ENCODE results near the gene ELF5. TPM values are rescaled to one million over a fixed set of nuclear protein-coding genes. Genes with fewer than 3 reads are reported as not detected.

ELF5 gene
- total and polyA plus RNA-seq, 4 donors, result 0.06 to 0.37 (median 0.08) TPM; not detected in 1

DNA sequence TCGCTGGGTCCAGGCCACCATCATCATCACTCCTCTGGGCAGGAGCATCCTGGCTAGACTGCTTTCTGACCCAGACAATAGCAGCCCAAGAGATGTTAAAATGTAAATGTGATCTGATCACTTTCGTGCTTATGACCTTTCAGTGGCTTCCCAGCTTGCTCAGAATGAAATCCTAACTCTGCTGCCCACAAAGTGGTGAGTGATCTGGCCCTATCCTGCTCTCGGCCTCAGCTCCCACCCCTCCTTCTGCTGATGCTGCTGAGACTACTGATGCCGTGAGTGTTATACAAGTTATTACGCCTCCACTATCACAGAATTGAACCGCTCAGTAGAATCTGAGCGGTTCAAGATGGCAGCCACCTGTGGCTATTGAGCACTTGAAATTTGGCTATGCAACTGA is 26.2 kb downstream of the ELF5 start:
- H3K9ac ChIP-seq (ENCODE audit: low read depth in 1 of 2, low read length in 2 of 2), result no peak overlapping the region
- H3K27me3 ChIP-seq (ENCODE audit: control insufficient read depth in 4 of 4, insufficient read depth in 4 of 4, low read length in 3 of 4), result no peaks in the 10 kb centered on the region
- H3K4me1 ChIP-seq (ENCODE audit: control insufficient read depth in 4 of 4, insufficient read depth in 4 of 4, low read length in 3 of 4), result no peaks in the 10 kb centered on the region
- TF ChIP-seq YY1 (IDR thresholded peaks at IDR 0.05), result no peak
- no peak for TF ChIP-seq SP1 (IDR thresholded peaks at IDR 0.05)
- no peak for TF ChIP-seq FOXA1 (IDR thresholded peaks at IDR 0.05)
- TF ChIP-seq EGR1 (IDR thresholded peaks at IDR 0.05; ENCODE audit: low read depth in 2 of 2), result no peak
- TF ChIP-seq, protein P1, sequence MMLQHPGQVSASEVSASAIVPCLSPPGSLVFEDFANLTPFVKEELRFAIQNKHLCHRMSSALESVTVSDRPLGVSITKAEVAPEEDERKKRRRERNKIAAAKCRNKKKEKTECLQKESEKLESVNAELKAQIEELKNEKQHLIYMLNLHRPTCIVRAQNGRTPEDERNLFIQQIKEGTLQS (IDR thresholded peaks at IDR 0.05), result no peak
- TF ChIP-seq, protein P2, sequence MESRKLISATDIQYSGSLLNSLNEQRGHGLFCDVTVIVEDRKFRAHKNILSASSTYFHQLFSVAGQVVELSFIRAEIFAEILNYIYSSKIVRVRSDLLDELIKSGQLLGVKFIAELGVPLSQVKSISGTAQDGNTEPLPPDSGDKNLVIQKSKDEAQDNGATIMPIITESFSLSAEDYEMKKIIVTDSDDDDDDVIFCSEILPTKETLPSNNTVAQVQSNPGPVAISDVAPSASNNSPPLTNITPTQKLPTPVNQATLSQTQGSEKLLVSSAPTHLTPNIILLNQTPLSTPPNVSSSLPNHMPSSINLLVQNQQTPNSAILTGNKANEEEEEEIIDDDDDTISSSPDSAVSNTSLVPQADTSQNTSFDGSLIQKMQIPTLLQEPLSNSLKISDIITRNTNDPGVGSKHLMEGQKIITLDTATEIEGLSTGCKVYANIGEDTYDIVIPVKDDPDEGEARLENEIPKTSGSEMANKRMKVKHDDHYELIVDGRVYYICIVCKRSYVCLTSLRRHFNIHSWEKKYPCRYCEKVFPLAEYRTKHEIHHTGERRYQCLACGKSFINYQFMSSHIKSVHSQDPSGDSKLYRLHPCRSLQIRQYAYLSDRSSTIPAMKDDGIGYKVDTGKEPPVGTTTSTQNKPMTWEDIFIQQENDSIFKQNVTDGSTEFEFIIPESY (IDR thresholded peaks at IDR 0.05), result no peak
- no peak for TF ChIP-seq REST (IDR thresholded peaks at IDR 0.05)
- no peak for TF ChIP-seq RAD21 (IDR thresholded peaks at IDR 0.05)
- no peak for TF ChIP-seq TAF1 (conservative IDR thresholded peaks at IDR 0.05)
- H3K9me3 ChIP-seq (ENCODE audit: control insufficient read depth in 4 of 4, low read length in 3 of 4), result no peaks in the 10 kb centered on the region
- H3K27ac ChIP-seq (ENCODE audit: low read depth in 1 of 2, low read length in 2 of 2), result no peak overlapping the region
- H3K4me3 ChIP-seq (ENCODE audit: low read depth in 1 of 3, low read length in 3 of 3), result no peak overlapping the region
- 89% methylated on average over 7 of the region's 7 CpGs for WGBS
- H3K36me3 ChIP-seq (ENCODE audit: control insufficient read depth in 4 of 4, insufficient read depth in 3 of 4, low read depth in 1 of 4, low read length in 3 of 4), result no peaks in the 10 kb centered on the region
- no peak for DNase-seq (ENCODE audit: low spot score)

GRCh38 chr11:34483106-34483874 is 30.3 kb downstream of the ELF5 start:
- no peak overlapping the region for H3K4me3 ChIP-seq (ENCODE audit: low read depth in 1 of 3, low read length in 3 of 3)
- TF ChIP-seq, protein P1 (IDR thresholded peaks at IDR 0.05), result no peak
- no peak for TF ChIP-seq NR2F2 (IDR thresholded peaks at IDR 0.05)
- no peak for TF ChIP-seq EGR1 (IDR thresholded peaks at IDR 0.05; ENCODE audit: low read depth in 2 of 2)
- TF ChIP-seq, protein P2 (IDR thresholded peaks at IDR 0.05), result no peak
- TF ChIP-seq YY1 (IDR thresholded peaks at IDR 0.05), result no peak
- TF ChIP-seq FOXA1 (IDR thresholded peaks at IDR 0.05), result no peak
- no peak for TF ChIP-seq SP1 (IDR thresholded peaks at IDR 0.05)
- TF ChIP-seq RXRA (IDR thresholded peaks at IDR 0.05), result no peak
- TF ChIP-seq TAF1 (conservative IDR thresholded peaks at IDR 0.05), result no peak
- TF ChIP-seq GABPA (IDR thresholded peaks at IDR 0.05 in 1 of 2, conservative IDR thresholded peaks at IDR 0.05 in 1 of 2), result no peak
- TF ChIP-seq REST (IDR thresholded peaks at IDR 0.05), result no peak
- TF ChIP-seq RAD21 (IDR thresholded peaks at IDR 0.05), result no peak
- TF ChIP-seq HNF4G (IDR thresholded peaks at IDR 0.05), result no peak
- TF ChIP-seq, protein P3, sequence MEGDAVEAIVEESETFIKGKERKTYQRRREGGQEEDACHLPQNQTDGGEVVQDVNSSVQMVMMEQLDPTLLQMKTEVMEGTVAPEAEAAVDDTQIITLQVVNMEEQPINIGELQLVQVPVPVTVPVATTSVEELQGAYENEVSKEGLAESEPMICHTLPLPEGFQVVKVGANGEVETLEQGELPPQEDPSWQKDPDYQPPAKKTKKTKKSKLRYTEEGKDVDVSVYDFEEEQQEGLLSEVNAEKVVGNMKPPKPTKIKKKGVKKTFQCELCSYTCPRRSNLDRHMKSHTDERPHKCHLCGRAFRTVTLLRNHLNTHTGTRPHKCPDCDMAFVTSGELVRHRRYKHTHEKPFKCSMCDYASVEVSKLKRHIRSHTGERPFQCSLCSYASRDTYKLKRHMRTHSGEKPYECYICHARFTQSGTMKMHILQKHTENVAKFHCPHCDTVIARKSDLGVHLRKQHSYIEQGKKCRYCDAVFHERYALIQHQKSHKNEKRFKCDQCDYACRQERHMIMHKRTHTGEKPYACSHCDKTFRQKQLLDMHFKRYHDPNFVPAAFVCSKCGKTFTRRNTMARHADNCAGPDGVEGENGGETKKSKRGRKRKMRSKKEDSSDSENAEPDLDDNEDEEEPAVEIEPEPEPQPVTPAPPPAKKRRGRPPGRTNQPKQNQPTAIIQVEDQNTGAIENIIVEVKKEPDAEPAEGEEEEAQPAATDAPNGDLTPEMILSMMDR (IDR thresholded peaks at IDR 0.05; ENCODE audit: low read depth, low read length, missing input control), result no peak
- no peak for TF ChIP-seq MAX (IDR thresholded peaks at IDR 0.05)
- H3K4me1 ChIP-seq (ENCODE audit: control insufficient read depth in 4 of 4, insufficient read depth in 4 of 4, low read length in 3 of 4), result peaks cover 0 to 6% (median 5%) of the 10 kb centered on the region in 4 donors
- H3K27ac ChIP-seq (ENCODE audit: low read depth in 1 of 2, low read length in 2 of 2), result no peak overlapping the region
- no peaks in the 10 kb centered on the region for H3K36me3 ChIP-seq (ENCODE audit: control insufficient read depth in 4 of 4, insufficient read depth in 3 of 4, low read depth in 1 of 4, low read length in 3 of 4)
- no peak for DNase-seq (ENCODE audit: low spot score)
- H3K9me3 ChIP-seq (ENCODE audit: control insufficient read depth in 4 of 4, low read length in 3 of 4), result no peaks in the 10 kb centered on the region
- H3K27me3 ChIP-seq (ENCODE audit: control insufficient read depth in 4 of 4, insufficient read depth in 4 of 4, low read length in 3 of 4), result no peaks in the 10 kb centered on the region
- H3K9ac ChIP-seq (ENCODE audit: low read depth in 1 of 2, low read length in 2 of 2), result no peak overlapping the region
- 89% methylated on average over 9 of the region's 9 CpGs for WGBS
